ENCODE data around the gene CEACAM3.

The CEACAM3 gene

GRCh38 chr19:41847351-41848105, 51.1 kb downstream of the CEACAM3 start:
- Histone ChIP-seq H3K36me3 (ENCODE audit: control insufficient read depth, low read depth, low read length) (no peaks in the 10 kb centered on the region), H3K4me3 (ENCODE audit: low read length) (no peak overlapping the region), H3K9me3 (ENCODE audit: control insufficient read depth, low read depth, low read length) (no peaks in the 10 kb centered on the region), H3K27ac (ENCODE audit: low read length) (no peak overlapping the region), H3K4me1 (ENCODE audit: control insufficient read depth, low read depth, low read length) (no peaks in the 10 kb centered on the region), H3K27me3 (ENCODE audit: control insufficient read depth, insufficient read depth, low read length) (no peaks in the 10 kb centered on the region), H3K9ac (ENCODE audit: low read length) (no peak overlapping the region)

DNA sequence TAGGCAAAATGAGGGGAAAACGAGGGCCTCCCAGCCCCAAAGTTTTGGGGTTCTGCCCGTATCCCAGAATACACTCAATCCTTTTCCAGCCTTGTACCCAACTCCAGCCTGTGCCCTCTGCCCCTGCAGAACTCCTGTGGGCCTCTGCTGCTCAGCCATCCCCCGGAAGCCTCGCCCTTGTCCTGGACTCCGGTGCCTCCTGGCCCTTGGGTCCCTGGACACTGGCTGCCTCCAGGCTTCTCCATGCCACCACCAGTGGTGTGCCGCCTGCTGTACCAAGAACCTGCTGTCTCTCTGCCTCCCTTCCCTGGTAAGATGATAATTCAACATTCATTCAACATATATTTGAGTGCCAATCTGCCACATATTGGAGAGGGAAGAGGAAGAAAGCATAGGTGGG, 52.3 kb downstream of the CEACAM3 start:
- Histone ChIP-seq H3K9me3 (ENCODE audit: control insufficient read depth, low read depth, low read length) (no peaks in the 10 kb centered on the region), H3K4me3 (ENCODE audit: low read length) (no peak overlapping the region), H3K27ac (ENCODE audit: low read length) (no peak overlapping the region), H3K36me3 (ENCODE audit: control insufficient read depth, low read depth, low read length) (no peaks in the 10 kb centered on the region), H3K4me1 (ENCODE audit: control insufficient read depth, low read depth, low read length) (no peaks in the 10 kb centered on the region), H3K27me3 (ENCODE audit: control insufficient read depth, insufficient read depth, low read length) (no peaks in the 10 kb centered on the region), H3K9ac (ENCODE audit: low read length) (no peak overlapping the region)

DNA sequence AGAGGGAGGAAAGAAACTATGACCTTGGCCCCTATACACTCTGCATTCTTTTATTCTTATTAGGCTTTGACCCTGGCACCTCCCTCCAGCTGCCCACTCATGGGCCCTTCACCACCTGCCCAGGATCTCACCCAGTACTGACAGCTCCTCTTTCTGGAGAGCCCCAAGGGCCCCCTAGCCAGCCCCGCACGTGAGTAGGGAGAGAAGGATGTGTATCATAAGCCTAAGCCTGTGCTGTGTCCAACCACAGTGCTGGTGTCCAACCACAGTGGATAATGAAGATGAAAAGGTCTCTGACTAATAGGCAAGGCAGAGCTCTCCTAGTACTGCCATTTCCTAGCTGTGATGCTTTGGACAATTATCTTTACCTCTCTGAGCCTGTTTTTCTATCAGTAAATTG, 52.7 kb downstream of the CEACAM3 start:
- no peaks in the 10 kb centered on the region for H3K9me3 ChIP-seq (ENCODE audit: control insufficient read depth, low read depth, low read length)
- no peak overlapping the region for H3K9ac ChIP-seq (ENCODE audit: low read length)
- H3K36me3 ChIP-seq (ENCODE audit: control insufficient read depth, low read depth, low read length) = no peaks in the 10 kb centered on the region
- no peaks in the 10 kb centered on the region for H3K27me3 ChIP-seq (ENCODE audit: control insufficient read depth, insufficient read depth, low read length)
- H3K27ac ChIP-seq (ENCODE audit: low read length) = no peak overlapping the region
- no peak overlapping the region for H3K4me3 ChIP-seq (ENCODE audit: low read length)
- H3K4me1 ChIP-seq (ENCODE audit: control insufficient read depth, low read depth, low read length) = no peaks in the 10 kb centered on the region

GRCh38 chr19:41850381-41850780, 54.0 kb downstream of the CEACAM3 start:
- no peaks in the 10 kb centered on the region for H3K36me3 ChIP-seq (ENCODE audit: control insufficient read depth, low read depth, low read length)

GRCh38 chr19:41851456-41851855, 55.1 kb downstream of the CEACAM3 start:
- H3K27ac ChIP-seq (ENCODE audit: low read length) = no peak overlapping the region
- no peaks in the 10 kb centered on the region for H3K4me1 ChIP-seq (ENCODE audit: control insufficient read depth, low read depth, low read length)
- H3K4me3 ChIP-seq (ENCODE audit: low read length) = no peak overlapping the region
- H3K36me3 ChIP-seq (ENCODE audit: control insufficient read depth, low read depth, low read length) = no peaks in the 10 kb centered on the region
- no peaks in the 10 kb centered on the region for H3K27me3 ChIP-seq (ENCODE audit: control insufficient read depth, insufficient read depth, low read length)
- no peak overlapping the region for H3K9ac ChIP-seq (ENCODE audit: low read length)
- no peaks in the 10 kb centered on the region for H3K9me3 ChIP-seq (ENCODE audit: control insufficient read depth, low read depth, low read length)

More at GRCh38 chr19:41850381-41850780, 54.0 kb downstream of the CEACAM3 start:
- H3K27ac ChIP-seq (ENCODE audit: low read length) = no peak overlapping the region
- no peaks in the 10 kb centered on the region for H3K9me3 ChIP-seq (ENCODE audit: control insufficient read depth, low read depth, low read length)
- no peak overlapping the region for H3K9ac ChIP-seq (ENCODE audit: low read length)
- H3K4me3 ChIP-seq (ENCODE audit: low read length) = no peak overlapping the region
- no peaks in the 10 kb centered on the region for H3K27me3 ChIP-seq (ENCODE audit: control insufficient read depth, insufficient read depth, low read length)
- H3K4me1 ChIP-seq (ENCODE audit: control insufficient read depth, low read depth, low read length) = no peaks in the 10 kb centered on the region

DNA sequence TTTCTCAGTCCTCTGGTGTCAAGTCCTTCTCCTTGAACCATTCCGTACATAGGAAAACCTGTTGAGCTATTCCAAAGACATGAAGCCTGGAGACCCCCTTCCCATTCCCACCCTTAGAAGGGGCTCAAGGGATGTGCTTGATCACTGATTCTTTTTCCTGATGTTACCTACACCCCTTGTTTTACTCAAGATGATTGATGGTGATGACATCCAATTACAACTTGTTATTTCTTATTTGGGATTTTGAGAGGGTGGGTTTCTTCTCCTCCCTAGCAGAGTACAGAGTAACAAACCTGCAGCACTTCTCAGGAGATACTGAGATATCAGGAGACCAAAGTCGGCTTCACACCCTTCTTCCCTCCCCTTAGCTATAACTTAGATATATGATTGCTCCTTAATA, 57.0 kb downstream of the CEACAM3 start:
- H3K4me1 ChIP-seq (ENCODE audit: control insufficient read depth, low read depth, low read length) = no peaks in the 10 kb centered on the region
- no peaks in the 10 kb centered on the region for H3K27me3 ChIP-seq (ENCODE audit: control insufficient read depth, insufficient read depth, low read length)
- H3K4me3 ChIP-seq (ENCODE audit: low read length) = no peak overlapping the region
- H3K9ac ChIP-seq (ENCODE audit: low read length) = no peak overlapping the region
- no peaks in the 10 kb centered on the region for H3K9me3 ChIP-seq (ENCODE audit: control insufficient read depth, low read depth, low read length)
- H3K36me3 ChIP-seq (ENCODE audit: control insufficient read depth, low read depth, low read length) = no peaks in the 10 kb centered on the region
- H3K27ac ChIP-seq (ENCODE audit: low read length) = no peak overlapping the region

DNA sequence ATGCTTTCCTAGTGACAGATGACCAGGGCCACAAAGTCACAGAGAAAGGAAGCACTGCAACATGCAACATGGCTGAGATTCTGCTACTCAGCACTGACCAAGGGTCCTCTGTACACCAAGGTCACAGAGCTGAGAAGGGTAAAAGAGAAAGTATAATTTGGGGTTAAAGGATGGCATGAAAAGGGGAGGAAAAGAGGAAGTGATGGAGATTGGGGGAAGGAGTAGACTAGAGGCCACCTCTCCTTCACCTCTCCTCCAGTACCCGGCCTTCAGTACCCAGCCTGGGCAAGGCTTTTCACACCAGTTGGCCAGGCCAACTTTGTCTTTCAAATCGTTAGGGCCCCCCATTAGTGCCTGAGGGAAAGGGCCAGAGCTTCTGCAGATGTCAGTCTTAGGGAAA, 57.4 kb downstream of the CEACAM3 start:
- H3K36me3 ChIP-seq (ENCODE audit: control insufficient read depth, low read depth, low read length) = no peaks in the 10 kb centered on the region
- H3K9ac ChIP-seq (ENCODE audit: low read length) = no peak overlapping the region
- H3K27me3 ChIP-seq (ENCODE audit: control insufficient read depth, insufficient read depth, low read length) = no peaks in the 10 kb centered on the region
- no peaks in the 10 kb centered on the region for H3K4me1 ChIP-seq (ENCODE audit: control insufficient read depth, low read depth, low read length)
- H3K27ac ChIP-seq (ENCODE audit: low read length) = no peak overlapping the region
- H3K9me3 ChIP-seq (ENCODE audit: control insufficient read depth, low read depth, low read length) = no peaks in the 10 kb centered on the region
- no peak overlapping the region for H3K4me3 ChIP-seq (ENCODE audit: low read length)

DNA sequence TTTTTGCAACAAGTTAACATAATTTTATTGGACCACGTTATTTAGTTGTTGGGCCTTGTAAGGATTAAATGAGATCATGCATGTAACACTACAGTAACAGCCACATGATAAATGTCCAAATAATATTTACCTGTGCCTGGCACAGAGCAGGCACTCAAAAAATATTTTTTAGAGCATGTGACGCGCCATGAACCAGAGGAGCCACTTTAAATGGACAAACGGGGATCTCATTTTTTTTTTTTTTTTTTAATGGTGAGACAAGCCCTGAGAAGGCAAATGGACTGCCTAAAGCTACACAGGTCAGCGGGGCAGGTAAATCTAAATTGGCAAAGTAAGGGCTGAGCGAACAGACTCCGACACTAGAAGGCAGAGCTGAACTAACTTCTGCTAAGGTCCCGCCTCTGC, 62.8 kb downstream of the CEACAM3 start:
- H3K27ac ChIP-seq (ENCODE audit: low read length) = no peak overlapping the region
- H3K9ac ChIP-seq (ENCODE audit: low read length) = peak overlapping the region; percentile 26
- no peaks in the 10 kb centered on the region for H3K9me3 ChIP-seq (ENCODE audit: control insufficient read depth, low read depth, low read length)
- H3K4me3 ChIP-seq (ENCODE audit: low read length) = peak overlapping the region; percentile 31
- peaks cover 18% of the 10 kb centered on the region for H3K4me1 ChIP-seq (ENCODE audit: control insufficient read depth, low read depth, low read length)
- H3K36me3 ChIP-seq (ENCODE audit: control insufficient read depth, low read depth, low read length) = peaks cover 35% of the 10 kb centered on the region
- no peaks in the 10 kb centered on the region for H3K27me3 ChIP-seq (ENCODE audit: control insufficient read depth, insufficient read depth, low read length)

GRCh38 chr19:41859618-41860418, 63.4 kb downstream of the CEACAM3 start, which contains the start of gene RPS19:
Gene RPS19 (plus strand): TSS chr19:41860255. CDS start chr19:41860775, 520 bp downstream.
- Histone ChIP-seq H3K36me3 (ENCODE audit: control insufficient read depth, low read depth, low read length) (peaks cover 41% of the 10 kb centered on the region), H3K4me1 (ENCODE audit: control insufficient read depth, low read depth, low read length) (peaks cover 18% of the 10 kb centered on the region), H3K27me3 (ENCODE audit: control insufficient read depth, insufficient read depth, low read length) (no peaks in the 10 kb centered on the region), H3K4me3 (ENCODE audit: low read length) (peak within 1 kb of the TSS; percentile 95), H3K9ac (ENCODE audit: low read length) (peak within 1 kb of the TSS; percentile 94), H3K9me3 (ENCODE audit: control insufficient read depth, low read depth, low read length) (no peaks in the 10 kb centered on the region), H3K27ac (ENCODE audit: low read length) (peak within 1 kb of the TSS; percentile 61)

DNA sequence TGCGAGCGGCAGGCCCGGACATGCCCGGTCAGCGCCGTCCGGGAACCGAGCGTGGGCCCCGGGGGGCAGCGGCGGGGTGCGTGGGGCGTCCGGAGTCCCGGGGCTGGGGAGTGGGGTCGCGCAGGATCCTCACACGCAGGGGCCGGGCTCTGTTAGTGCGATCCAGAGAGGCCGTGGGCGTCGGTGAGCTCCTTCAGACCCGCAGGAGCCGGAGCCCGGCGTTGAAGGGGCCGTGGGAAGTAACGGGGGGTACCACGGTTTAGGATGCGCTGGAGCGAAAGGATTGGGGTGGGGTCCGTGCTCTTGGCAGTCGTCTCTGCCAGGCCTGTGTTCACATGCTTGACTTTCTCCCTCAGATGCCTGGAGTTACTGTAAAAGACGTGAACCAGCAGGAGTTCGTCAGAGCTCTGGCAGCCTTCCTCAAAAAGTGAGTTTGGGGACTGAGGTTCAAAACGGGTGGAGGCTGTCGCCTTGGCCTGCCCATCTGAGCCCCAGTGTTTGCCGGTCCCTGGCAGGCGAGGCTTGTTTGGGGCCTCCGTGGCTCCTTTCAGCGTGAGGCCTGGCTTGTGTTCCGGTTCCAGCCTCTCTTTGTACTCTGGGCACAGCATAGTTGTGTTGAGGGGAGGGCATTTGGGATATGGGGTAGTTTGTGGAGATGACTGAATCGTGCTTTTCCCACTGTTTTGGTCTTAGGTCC, 64.2 kb downstream of the CEACAM3 start:
- Histone ChIP-seq H3K27me3 (ENCODE audit: control insufficient read depth, insufficient read depth, low read length) (no peaks in the 10 kb centered on the region), H3K36me3 (ENCODE audit: control insufficient read depth, low read depth, low read length) (peaks cover 48% of the 10 kb centered on the region), H3K9ac (ENCODE audit: low read length) (peak overlapping the region; percentile 94), H3K27ac (ENCODE audit: low read length) (peak overlapping the region; percentile 61), H3K9me3 (ENCODE audit: control insufficient read depth, low read depth, low read length) (no peaks in the 10 kb centered on the region), H3K4me3 (ENCODE audit: low read length) (peak overlapping the region; percentile 95), H3K4me1 (ENCODE audit: control insufficient read depth, low read depth, low read length) (peaks cover 18% of the 10 kb centered on the region)
